ENCODE measurements around the gene APCDD1. TPM values are rescaled to one million over a fixed set of nuclear protein-coding genes. Genes with fewer than 3 reads are reported as not detected.

Gene APCDD1
- total RNA-seq = 0.73 TPM in 1 of 2 replicates, not detected in the other

GRCh38 chr18:10453806-10454680 lies at the start of gene APCDD1:
Gene APCDD1, plus strand, starts transcription at chr18:10454635. Its CDS starts 347 bp downstream, at chr18:10454982.

DNA sequence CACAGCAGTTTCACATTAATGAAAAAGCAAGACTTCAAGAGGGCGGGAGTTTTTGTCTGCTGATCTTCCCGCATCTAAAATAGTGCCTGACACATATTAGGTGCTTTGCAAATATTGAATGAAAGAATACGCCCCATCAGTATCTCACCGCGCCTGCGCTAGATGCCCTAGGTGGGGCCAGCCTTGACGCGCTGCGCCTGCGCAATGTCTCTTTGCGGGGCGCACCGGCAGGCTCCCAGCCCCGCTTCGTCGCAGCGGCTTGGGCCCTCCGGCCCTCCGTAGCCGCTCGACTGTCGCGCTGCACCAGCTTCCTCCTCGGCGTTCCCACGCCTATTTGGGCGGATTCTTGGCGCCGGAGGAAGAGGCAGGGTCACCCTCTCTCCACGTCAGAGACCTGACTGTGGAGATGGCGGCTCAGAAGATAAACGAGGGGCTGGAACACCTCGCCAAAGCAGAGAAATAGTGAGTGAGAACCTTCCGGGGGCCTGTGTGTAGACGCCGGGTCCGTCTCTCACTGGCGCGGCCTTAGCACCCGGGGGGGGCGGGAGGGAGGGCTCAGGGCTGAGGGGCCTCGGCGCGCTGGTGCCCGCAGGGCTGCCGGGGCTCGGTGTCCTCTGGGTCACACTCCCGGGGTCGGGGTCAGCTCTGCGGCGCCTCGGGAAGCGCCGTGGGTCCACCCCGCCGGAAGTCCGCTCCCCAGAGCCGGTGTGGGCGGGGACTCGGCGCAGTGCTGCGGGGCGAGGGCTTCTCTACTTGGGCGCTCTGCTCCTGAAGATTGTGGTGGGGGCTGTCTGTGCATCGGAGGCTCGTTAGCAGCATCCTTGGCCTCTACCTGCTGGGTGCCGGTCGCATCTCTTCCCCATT lies 71.5 kb downstream of the APCDD1 start, which contains the start of gene NAPG:
Gene NAPG, plus strand, starts transcription at position 331 of the 864 bp plus-strand sequence. Its CDS starts 76 bp downstream, at position 407.

Other genes with a start within 250 kb of the APCDD1 start
- gene NAPG, start 71.4 kb downstream of the APCDD1 start, total RNA-seq = 30.1 and 36.4 TPM in 2 replicates